ENCODE data around the gene MYO5C. TPM values are rescaled to one million over a fixed set of nuclear protein-coding genes. Genes with fewer than 3 reads are reported as not detected.

Gene MYO5C
- total RNA-seq, 4 donors from 2014 or later = 28.9 to 36.9 (median 32.5) TPM

GRCh38 chr15:52200831-52201365, 94.7 kb downstream of the MYO5C start:
- DNase-seq = no peak
- Histone ChIP-seq H3K27me3 (no peaks in the 10 kb centered on the region), H3K4me3 (no peak overlapping the region), H3K36me3 (no peaks in the 10 kb centered on the region), H3K9me3 (no peaks in the 10 kb centered on the region), H3K4me1 (no peaks in the 10 kb centered on the region), H3K27ac (no peak overlapping the region)
- intact Hi-C loops (cut with DNase I; ENCODE audit: low total_unique reads) = no loop called here
- TF ChIP-seq CTCF (IDR thresholded peaks at IDR 0.05) (no peak), POLR2A (IDR thresholded peaks at IDR 0.05) (no peak)

GRCh38 chr15:52199271-52199670, 96.3 kb downstream of the MYO5C start:
- Histone ChIP-seq H3K4me3 (no peak overlapping the region), H3K4me1 (no peaks in the 10 kb centered on the region), H3K36me3 (no peaks in the 10 kb centered on the region), H3K27ac (no peak overlapping the region), H3K27me3 (no peaks in the 10 kb centered on the region), H3K9me3 (no peaks in the 10 kb centered on the region)
- TF ChIP-seq POLR2A (IDR thresholded peaks at IDR 0.05) = no peak
- intact Hi-C loops (cut with DNase I; ENCODE audit: low total_unique reads) = no loop called here
- DNase-seq = no peak

GRCh38 chr15:52196891-52197290, 98.7 kb downstream of the MYO5C start:
- no peak for DNase-seq
- Histone ChIP-seq H3K36me3 (no peaks in the 10 kb centered on the region), H3K27me3 (no peaks in the 10 kb centered on the region), H3K4me1 (no peaks in the 10 kb centered on the region), H3K4me3 (no peak overlapping the region), H3K27ac (no peak overlapping the region), H3K9me3 (no peaks in the 10 kb centered on the region)
- intact Hi-C loops (cut with DNase I; ENCODE audit: low total_unique reads) = no loop called here
- no peak for TF ChIP-seq CTCF (IDR thresholded peaks at IDR 0.05)

- no peaks in the 10 kb centered on the region for H3K9me3 ChIP-seq
- intact Hi-C loops (cut with DNase I; ENCODE audit: low total_unique reads) = no loop called here
- no peak for TF ChIP-seq CTCF (IDR thresholded peaks at IDR 0.05)
- TF ChIP-seq POLR2A (IDR thresholded peaks at IDR 0.05) = no peak
Observed at GRCh38 chr15:52193791-52194190, 101.8 kb downstream of the MYO5C start.

GRCh38 chr15:52193321-52193720, 102.3 kb downstream of the MYO5C start:
- Histone ChIP-seq H3K36me3 (no peaks in the 10 kb centered on the region), H3K4me3 (no peak overlapping the region), H3K27me3 (no peaks in the 10 kb centered on the region), H3K9me3 (no peaks in the 10 kb centered on the region), H3K4me1 (no peaks in the 10 kb centered on the region), H3K27ac (no peak overlapping the region)
- TF ChIP-seq POLR2A (IDR thresholded peaks at IDR 0.05) (no peak), CTCF (IDR thresholded peaks at IDR 0.05) (no peak)
- intact Hi-C loops (cut with DNase I; ENCODE audit: low total_unique reads) = no loop called here
- DNase-seq = no peak

More at GRCh38 chr15:52193791-52194190, 101.8 kb downstream of the MYO5C start:
- H3K4me3 ChIP-seq = no peak overlapping the region
- no peaks in the 10 kb centered on the region for H3K36me3 ChIP-seq
- no peak overlapping the region for H3K27ac ChIP-seq
- no peak for DNase-seq
- no peaks in the 10 kb centered on the region for H3K4me1 ChIP-seq
- H3K27me3 ChIP-seq = no peaks in the 10 kb centered on the region

- Histone ChIP-seq H3K9me3 (no peaks in the 10 kb centered on the region), H3K27ac (no peak within 1 kb of the TSS), H3K36me3 (no peaks in the 10 kb centered on the region), H3K27me3 (no peaks in the 10 kb centered on the region), H3K4me3 (no peak within 1 kb of the TSS), H3K4me1 (no peaks in the 10 kb centered on the region)
- intact Hi-C loops (cut with DNase I; ENCODE audit: low total_unique reads) = no loop called here
- no peak for TF ChIP-seq POLR2A (IDR thresholded peaks at IDR 0.05)
- no peak for TF ChIP-seq CTCF (IDR thresholded peaks at IDR 0.05)
- no peak for DNase-seq
Observed at GRCh38 chr15:52191207-52191606, 104.4 kb downstream of the MYO5C start, which contains the start of gene GNB5. Gene GNB5, minus strand, starts transcription at chr15:52191392. Its CDS starts 6,716 bp downstream, at chr15:52184676.

Measured in uterus (tissue), 4 donors.